Measurements from ENCODE around the gene HAAO. TPM values are rescaled to one million over a fixed set of nuclear protein-coding genes. Genes with fewer than 3 reads are reported as not detected.
A peak's percentile ranks its signal among the peaks of the same experiment; 100 is the strongest.

Gene HAAO
- total and polyA plus RNA-seq, 7 donors, result 0.78 to 4.9 (median 0.93) TPM

- H3K4me1 ChIP-seq, result no peaks in the 10 kb centered on the region
- no peak overlapping the region for H3K4me3 ChIP-seq
- H3K9me3 ChIP-seq, result no peaks in the 10 kb centered on the region
- DNase-seq (no peak), ATAC-seq (peak in 3 of 4 donors; percentile 60 to 66 (median 60))
- 60 to 86% (median 69%) methylated on average over 3 of the region's 3 CpGs for WGBS, 3 donors
- no peak overlapping the region for H3K27ac ChIP-seq
- no peaks in the 10 kb centered on the region for H3K27me3 ChIP-seq (ENCODE audit: insufficient read depth in 3 of 3, low read length in 2 of 3)
- intact Hi-C loops (cut with DNase I), result loop anchor here in 1 of 2 donors (10.0 kb wide), 1 partner anchor 283 kb away; the partner anchor contains the start of gene KCNG3
- H3K36me3 ChIP-seq (ENCODE audit: insufficient read depth in 1 of 2, low read depth in 1 of 2), result no peaks in the 10 kb centered on the region
- TF ChIP-seq, protein P1, sequence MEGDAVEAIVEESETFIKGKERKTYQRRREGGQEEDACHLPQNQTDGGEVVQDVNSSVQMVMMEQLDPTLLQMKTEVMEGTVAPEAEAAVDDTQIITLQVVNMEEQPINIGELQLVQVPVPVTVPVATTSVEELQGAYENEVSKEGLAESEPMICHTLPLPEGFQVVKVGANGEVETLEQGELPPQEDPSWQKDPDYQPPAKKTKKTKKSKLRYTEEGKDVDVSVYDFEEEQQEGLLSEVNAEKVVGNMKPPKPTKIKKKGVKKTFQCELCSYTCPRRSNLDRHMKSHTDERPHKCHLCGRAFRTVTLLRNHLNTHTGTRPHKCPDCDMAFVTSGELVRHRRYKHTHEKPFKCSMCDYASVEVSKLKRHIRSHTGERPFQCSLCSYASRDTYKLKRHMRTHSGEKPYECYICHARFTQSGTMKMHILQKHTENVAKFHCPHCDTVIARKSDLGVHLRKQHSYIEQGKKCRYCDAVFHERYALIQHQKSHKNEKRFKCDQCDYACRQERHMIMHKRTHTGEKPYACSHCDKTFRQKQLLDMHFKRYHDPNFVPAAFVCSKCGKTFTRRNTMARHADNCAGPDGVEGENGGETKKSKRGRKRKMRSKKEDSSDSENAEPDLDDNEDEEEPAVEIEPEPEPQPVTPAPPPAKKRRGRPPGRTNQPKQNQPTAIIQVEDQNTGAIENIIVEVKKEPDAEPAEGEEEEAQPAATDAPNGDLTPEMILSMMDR (IDR thresholded peaks at IDR 0.05), result no peak
Measured at GRCh38 chr2:42777883-42778805, 14.2 kb downstream of the HAAO start.

- intact Hi-C loops (cut with DNase I), result loop anchor here in 1 of 2 donors (10.0 kb wide), 1 partner anchor 281 kb away; the partner anchor contains the start of gene KCNG3
- 78 to 81% (median 79%) methylated on average over 3 of the region's 3 CpGs for WGBS, 3 donors
- ATAC-seq, result no peak
Measured at GRCh38 chr2:42775810-42776209, 16.6 kb downstream of the HAAO start.

GRCh38 chr2:42775186-42775585, 17.2 kb downstream of the HAAO start:
- Histone ChIP-seq H3K9me3 (no peaks in the 10 kb centered on the region), H3K36me3 (ENCODE audit: insufficient read depth in 1 of 2, low read depth in 1 of 2) (no peaks in the 10 kb centered on the region), H3K27me3 (ENCODE audit: insufficient read depth in 3 of 3, low read length in 2 of 3) (no peaks in the 10 kb centered on the region), H3K4me3 (no peak overlapping the region), H3K27ac (no peak overlapping the region), H3K4me1 (no peaks in the 10 kb centered on the region)
- WGBS, 3 donors, result 75 to 81% (median 76%) methylated on average over 2 of the region's 2 CpGs
- DNase-seq (no peak), ATAC-seq (no peak)
- TF ChIP-seq, protein P1 (IDR thresholded peaks at IDR 0.05), result no peak
- intact Hi-C loops (cut with DNase I), result loop anchor here in 1 of 2 donors (10.0 kb wide), 1 partner anchor 280 kb away; the partner anchor contains the start of gene KCNG3

More at GRCh38 chr2:42775810-42776209, 16.6 kb downstream of the HAAO start:
- H3K4me3 ChIP-seq, result no peak overlapping the region
- H3K9me3 ChIP-seq, result no peaks in the 10 kb centered on the region
- no peaks in the 10 kb centered on the region for H3K36me3 ChIP-seq (ENCODE audit: insufficient read depth in 1 of 2, low read depth in 1 of 2)
- no peak for DNase-seq
- no peaks in the 10 kb centered on the region for H3K4me1 ChIP-seq
- no peak overlapping the region for H3K27ac ChIP-seq
- no peaks in the 10 kb centered on the region for H3K27me3 ChIP-seq (ENCODE audit: insufficient read depth in 3 of 3, low read length in 2 of 3)
- TF ChIP-seq, protein P1 (IDR thresholded peaks at IDR 0.05), result no peak

- H3K27me3 ChIP-seq (ENCODE audit: insufficient read depth in 3 of 3, low read length in 2 of 3), result no peaks in the 10 kb centered on the region
- TF ChIP-seq, protein P1 (IDR thresholded peaks at IDR 0.05), result no peak
- H3K4me1 ChIP-seq, result no peaks in the 10 kb centered on the region
- no peaks in the 10 kb centered on the region for H3K36me3 ChIP-seq (ENCODE audit: insufficient read depth in 1 of 2, low read depth in 1 of 2)
- no peak overlapping the region for H3K4me3 ChIP-seq
- ATAC-seq, result no peak
- no peak for DNase-seq
- H3K27ac ChIP-seq, result no peak overlapping the region
- 59 to 88% (median 67%) methylated on average over 5 of the region's 5 CpGs for WGBS, 3 donors
- no peaks in the 10 kb centered on the region for H3K9me3 ChIP-seq
- intact Hi-C loops (cut with DNase I), result loop anchor here in 1 of 2 donors (10.0 kb wide), 1 partner anchor 277 kb away; the partner anchor contains the start of gene KCNG3
Measured at GRCh38 chr2:42771546-42772153, 20.7 kb downstream of the HAAO start.
